ENCODE data around the gene HDAC4.

GRCh38 chr2:239431536-239431935, 30.7 kb upstream of the HDAC4 start:
- TF ChIP-seq, protein P1, sequence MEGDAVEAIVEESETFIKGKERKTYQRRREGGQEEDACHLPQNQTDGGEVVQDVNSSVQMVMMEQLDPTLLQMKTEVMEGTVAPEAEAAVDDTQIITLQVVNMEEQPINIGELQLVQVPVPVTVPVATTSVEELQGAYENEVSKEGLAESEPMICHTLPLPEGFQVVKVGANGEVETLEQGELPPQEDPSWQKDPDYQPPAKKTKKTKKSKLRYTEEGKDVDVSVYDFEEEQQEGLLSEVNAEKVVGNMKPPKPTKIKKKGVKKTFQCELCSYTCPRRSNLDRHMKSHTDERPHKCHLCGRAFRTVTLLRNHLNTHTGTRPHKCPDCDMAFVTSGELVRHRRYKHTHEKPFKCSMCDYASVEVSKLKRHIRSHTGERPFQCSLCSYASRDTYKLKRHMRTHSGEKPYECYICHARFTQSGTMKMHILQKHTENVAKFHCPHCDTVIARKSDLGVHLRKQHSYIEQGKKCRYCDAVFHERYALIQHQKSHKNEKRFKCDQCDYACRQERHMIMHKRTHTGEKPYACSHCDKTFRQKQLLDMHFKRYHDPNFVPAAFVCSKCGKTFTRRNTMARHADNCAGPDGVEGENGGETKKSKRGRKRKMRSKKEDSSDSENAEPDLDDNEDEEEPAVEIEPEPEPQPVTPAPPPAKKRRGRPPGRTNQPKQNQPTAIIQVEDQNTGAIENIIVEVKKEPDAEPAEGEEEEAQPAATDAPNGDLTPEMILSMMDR (IDR thresholded peaks at IDR 0.05) = no peak
- TF ChIP-seq POLR2A (IDR thresholded peaks at IDR 0.05) = no peak

Measured in testis (tissue), 2 donors.